ENCODE results near the gene KAZN.

The KAZN gene

DNA sequence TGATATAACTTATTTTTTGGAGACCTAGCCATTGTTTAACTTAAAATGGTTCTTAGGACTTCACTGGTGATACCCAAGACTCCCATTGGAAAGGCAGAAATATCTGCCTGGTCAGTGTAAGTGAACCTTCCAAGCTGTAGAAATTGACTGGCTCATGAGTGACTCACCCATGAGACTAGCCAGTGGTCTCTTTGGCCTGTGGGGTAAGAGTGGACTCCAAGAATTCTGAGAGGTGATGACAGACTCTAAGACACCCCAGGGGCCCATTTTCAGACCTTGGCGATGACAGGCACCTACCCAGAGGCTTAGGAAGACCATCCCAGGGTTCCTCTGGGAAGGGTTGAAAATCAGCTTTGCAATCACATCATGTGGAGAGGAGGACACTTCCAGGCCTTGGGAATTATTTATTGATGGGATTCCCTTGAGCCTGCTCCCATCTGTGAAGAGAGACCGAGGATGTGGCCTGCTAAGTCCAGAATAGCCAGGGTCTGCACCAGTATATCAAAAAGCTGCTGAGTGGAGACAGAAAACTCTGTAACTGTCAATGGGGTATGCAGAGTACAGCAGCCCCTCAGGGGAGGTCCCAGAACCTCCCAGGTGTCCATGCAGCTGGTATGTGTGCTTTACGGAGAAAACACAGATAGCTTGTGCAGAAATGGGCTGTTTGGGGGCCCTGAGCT is 78.9 kb downstream of the KAZN start:
- DNase-seq (ENCODE audit: low read depth in 3 of 3) = no peak

DNA sequence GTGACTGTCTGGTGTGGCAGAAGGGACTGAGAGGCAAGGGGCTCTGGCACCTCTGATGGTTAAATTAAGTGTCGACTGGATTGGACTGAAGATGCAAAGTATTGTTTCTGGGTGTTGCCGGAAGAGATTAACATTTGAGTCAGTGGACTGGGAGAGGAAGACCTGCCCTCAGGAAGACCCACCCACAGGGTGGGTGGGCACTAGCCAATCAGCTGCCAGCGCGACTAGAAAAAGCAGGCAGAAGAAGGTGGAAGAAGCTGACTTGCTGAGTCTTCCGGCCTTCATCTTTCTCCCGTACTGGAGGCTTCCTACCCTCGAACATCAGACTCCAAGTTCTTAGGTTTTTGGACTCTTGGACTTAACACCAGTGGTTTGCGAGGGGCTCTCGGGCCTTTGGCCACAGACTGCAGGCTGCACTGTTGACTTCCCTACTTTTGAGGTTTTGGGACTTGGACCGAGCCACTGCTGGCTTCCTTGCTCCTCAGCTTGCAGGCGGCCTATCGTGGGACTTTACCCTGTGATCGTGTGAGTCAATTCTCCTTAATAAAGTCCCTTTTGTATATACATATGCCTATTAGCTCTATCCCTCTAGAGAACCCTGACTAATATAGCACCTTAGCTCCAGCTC is 79.6 kb downstream of the KAZN start:
- DNase-seq (ENCODE audit: low read depth in 3 of 3) = no peak

DNA sequence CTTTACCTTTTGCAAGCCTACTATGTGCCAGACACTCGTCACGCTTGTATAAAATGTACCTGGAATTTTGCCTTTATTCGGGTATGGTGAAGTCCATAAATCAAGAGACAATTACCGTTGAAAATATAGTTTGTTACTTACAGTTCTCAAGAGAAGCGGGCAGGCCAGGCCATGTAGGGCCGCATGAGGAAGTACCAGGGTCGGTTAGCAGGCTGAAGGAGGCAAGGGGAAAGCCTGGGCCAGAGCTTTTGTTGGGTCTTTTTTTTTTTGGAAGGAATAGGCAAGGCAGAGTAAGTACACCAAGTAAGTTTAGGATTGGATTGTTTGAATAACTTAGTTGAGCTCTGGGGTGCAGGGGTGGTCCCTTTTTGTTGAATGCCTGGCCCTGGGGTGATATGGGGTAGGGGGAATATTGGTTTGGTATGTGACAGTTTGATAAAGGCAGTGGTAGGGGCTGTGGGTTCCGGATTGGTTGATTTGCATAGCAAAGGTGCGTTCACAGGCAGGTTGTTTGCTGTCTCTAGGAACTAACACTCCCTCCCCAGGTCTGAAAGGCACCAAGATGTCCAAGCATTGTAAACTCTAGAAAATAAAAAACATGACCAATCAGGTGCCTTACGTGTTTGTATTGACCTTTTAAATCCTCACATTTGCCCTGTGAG is 80.7 kb downstream of the KAZN start:
- DNase-seq (ENCODE audit: low read depth in 3 of 3) = no peak

DNA sequence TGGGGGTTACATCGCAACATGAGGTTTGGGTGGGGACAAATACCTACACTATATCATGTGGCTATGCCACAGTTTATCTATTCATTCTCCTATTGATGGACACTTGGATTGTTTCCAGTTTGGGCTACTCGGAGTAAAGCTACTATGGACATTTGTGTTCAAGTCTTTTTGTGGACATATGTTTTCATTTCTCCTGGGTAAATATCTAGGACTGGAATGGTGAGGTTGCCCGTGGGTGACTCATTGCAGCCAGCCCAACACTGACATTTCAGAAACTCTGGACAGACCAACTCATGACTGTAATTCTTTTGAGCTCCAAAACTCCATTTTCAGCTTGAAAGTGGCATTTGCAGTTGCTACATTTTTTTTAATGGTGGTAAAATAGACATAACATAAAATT is 82.7 kb downstream of the KAZN start:
- no peak for DNase-seq (ENCODE audit: low read depth in 3 of 3)

- DNase-seq (ENCODE audit: low read depth in 3 of 3) = no peak
These were observed 84.6 kb downstream of the KAZN start for GRCh38 chr1:14682941-14683621.

- no peak for DNase-seq (ENCODE audit: low read depth in 3 of 3)
These were observed 86.6 kb downstream of the KAZN start for GRCh38 chr1:14685078-14685477.

DNA sequence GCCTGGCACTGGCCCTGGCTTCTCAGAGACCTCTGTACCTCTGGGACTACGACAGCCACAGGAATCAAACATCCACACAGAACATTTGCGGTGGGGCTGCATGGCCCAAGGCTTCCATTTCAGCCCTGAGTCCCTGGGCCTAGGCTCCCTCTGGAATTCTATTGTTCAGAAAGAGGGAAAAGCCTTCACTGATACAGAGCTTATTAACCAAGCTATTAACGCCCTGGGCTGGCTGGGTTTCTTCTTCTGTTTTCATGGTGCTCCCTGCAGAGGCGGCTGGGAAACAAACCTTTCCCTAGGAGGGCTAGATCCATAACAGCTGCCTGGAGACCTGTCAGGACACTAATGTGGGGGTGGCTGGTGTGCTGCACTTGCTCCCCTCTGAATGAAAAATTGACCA is 88.2 kb downstream of the KAZN start:
- DNase-seq (ENCODE audit: low read depth in 3 of 3) = no peak

GRCh38 chr1:14687147-14687546 is 88.7 kb downstream of the KAZN start:
- no peak for DNase-seq (ENCODE audit: low read depth in 3 of 3)

DNA sequence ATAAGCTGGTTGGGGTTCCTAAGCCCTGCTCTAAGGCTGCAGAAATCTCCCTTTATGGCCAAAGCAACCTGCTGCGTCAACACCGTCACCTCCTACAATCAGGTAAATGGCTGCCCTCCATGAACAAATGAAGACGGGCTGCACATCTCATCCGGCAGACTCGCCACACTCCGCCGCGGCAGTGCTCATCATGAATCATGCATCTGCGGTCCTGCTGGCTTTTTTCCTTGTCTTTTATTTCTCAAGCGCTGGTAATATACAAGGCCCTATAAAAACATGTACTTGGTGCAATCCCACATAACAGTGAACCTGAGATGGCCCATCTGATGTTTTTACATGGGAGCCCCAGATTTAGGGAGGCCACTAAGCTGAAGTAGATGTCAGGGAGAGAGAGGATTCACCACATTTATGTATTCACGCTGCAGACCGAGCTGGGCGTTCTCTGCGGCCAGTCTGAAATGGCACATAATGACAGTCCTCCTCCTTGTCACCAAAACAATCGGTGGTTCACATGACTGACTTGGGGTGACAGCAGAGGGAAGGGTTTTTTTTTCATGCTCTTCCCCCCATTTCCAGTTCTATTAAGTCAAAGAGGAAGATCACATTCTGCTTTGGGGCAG is 91.6 kb downstream of the KAZN start:
- no peak for DNase-seq (ENCODE audit: low read depth in 3 of 3)

DNA sequence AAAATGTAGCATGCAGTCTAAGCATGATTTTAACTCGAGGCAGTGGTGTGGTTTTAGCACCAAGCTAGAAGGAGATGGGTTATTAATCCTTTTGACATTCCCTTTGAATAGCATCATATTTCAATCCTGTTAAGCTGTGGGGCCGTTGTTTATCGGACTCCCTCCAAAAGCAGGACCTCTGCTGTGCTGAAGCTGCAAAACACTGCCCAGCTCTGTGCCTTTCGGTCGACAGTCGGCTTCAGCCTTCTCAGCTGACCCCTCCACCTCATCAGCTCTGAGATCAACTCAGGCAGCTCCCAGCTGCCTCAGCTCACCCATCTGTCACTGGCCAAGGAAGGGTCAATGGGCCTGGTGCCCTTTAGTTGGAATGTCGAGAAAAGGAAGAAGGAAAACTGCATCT is 95.5 kb downstream of the KAZN start:
- DNase-seq (ENCODE audit: low read depth in 3 of 3) = no peak

- DNase-seq (ENCODE audit: low read depth in 3 of 3) = no peak
These were observed 96.1 kb downstream of the KAZN start for GRCh38 chr1:14694589-14694988.

GRCh38 chr1:14696761-14697160 is 98.3 kb downstream of the KAZN start:
- no peak for DNase-seq (ENCODE audit: low read depth in 3 of 3)

DNA sequence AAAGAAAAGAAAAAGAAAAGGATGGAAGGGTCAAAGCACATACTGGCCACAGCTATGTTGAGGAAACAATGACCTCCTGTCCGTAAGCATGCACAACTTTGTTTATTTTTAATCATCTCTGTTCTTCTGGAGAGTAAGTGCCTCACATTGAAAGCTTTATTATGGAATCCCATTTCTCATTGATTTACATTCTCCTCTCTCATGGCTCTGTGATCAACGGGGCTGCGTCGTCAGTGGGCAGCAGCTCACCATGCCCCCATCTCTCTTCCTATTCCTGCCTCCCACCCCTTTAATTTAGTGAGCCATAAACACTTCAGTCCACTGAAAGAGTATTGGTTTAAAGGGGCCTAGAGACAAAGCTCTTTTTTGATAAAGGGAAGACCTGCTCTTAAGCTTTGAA is 98.9 kb downstream of the KAZN start:
- no peak for DNase-seq (ENCODE audit: low read depth in 3 of 3)

GRCh38 chr1:14698314-14698713 is 99.8 kb downstream of the KAZN start:
- no peak for DNase-seq (ENCODE audit: low read depth in 3 of 3)

- DNase-seq (ENCODE audit: low read depth in 3 of 3) = no peak
These were observed 101.1 kb downstream of the KAZN start for GRCh38 chr1:14699620-14700019.

GRCh38 chr1:14704846-14705245 is 106.4 kb downstream of the KAZN start:
- DNase-seq (ENCODE audit: low read depth in 3 of 3) = no peak

GRCh38 chr1:14705824-14706223 is 107.3 kb downstream of the KAZN start:
- no peak for DNase-seq (ENCODE audit: low read depth in 3 of 3)

- no peak for DNase-seq (ENCODE audit: low read depth in 3 of 3)
These were observed 108.1 kb downstream of the KAZN start for GRCh38 chr1:14706631-14707030.

- no peak for DNase-seq (ENCODE audit: low read depth in 3 of 3)
These were observed 109.3 kb downstream of the KAZN start for GRCh38 chr1:14707531-14708445.

DNA sequence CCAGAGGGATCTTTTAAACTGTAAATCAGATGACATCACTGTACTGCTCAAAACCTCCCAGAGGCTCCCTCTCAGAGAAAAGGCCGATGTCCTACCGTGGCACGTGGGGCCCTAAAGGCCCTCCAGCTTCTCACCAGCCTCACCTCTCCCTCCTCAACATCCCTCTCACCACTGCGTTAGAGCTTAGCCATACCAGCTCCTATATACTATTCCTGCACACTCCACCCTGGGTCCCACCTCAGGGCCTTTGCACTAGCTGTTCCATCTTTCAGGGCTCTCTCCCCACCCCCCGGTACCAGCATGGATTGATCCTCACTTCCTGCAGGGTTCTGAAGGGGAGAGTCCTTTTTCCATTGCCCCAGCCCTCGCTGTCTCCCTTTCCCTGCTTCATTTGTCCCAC is 111.8 kb downstream of the KAZN start:
- DNase-seq (ENCODE audit: low read depth in 3 of 3) = no peak

DNA sequence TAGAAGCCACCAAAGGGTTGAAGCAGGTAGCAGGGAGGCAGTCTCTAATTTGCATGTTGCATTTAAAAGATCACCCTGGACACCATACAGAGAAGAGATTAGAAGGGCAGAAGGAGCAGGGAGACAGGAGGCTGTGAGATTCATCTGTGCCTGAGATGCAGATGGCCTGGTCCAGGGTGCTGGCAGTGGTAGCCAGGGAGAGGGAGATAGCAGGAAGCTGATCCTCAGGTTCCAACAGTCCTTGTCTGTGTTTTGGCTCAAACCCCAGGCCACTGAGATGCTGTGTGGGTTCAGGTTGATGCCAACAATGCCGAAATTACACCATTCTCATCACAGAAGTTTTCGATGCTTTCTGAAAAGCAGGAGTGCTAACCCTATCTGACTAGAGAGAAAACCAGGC is 113.7 kb downstream of the KAZN start:
- no peak for DNase-seq (ENCODE audit: low read depth in 3 of 3)

Data from stimulated activated CD4-positive, alpha-beta T cell treated with anti-CD3 and anti-CD28 coated beads, TNF-alpha, amount 100 ng/mL, for 24 hours (primary cell).